GM12891 (cell line): ENCODE measurements around the gene PTPRF.

ENCODE experiments used
- POU2F2 ChIP-seq: IDR thresholded peaks from 2 replicates; pipeline ENCODE4 v1.6.1; 2011; ENCODE audit warnings: low read depth, mild to moderate bottlenecking, control low read depth, low read length, moderate library complexity
- TAF1 ChIP-seq: IDR thresholded peaks from 2 replicates; pipeline ENCODE4 v1.6.1; 2011; ENCODE audit warnings: low read depth, low read length, control low read depth

- TF ChIP-seq TAF1: no peak
- no peak for TF ChIP-seq POU2F2
Measured at GRCh38 chr1:43576521-43576920, 45.8 kb downstream of the PTPRF start.
